Stimulated activated CD4-positive, alpha-beta T cell treated with anti-CD3 and anti-CD28 coated beads, Interleukin-2, amount 100 ng/mL, for 4 hours (primary cell): ENCODE results near the gene GTF3C5.
"Not testable (repeated sequence)": the region's sequence is repeated elsewhere in the genome, so short reads cannot be mapped to it uniquely, and the experiment has no call there.

Source experiments
- DNase-seq: peaks from one replicate; pipeline ENCODE4 v3.0.0-alpha.2; 2020; ENCODE audit warnings: low read depth

Gene GTF3C5

GRCh38 chr9:133071484-133072150 lies 40.8 kb downstream of the GTF3C5 start:
- no peak for DNase-seq

GRCh38 chr9:133072210-133072609 lies 41.4 kb downstream of the GTF3C5 start:
- DNase-seq = not testable (repeated sequence)

- DNase-seq = no peak
Measured at GRCh38 chr9:133073086-133074014, 42.6 kb downstream of the GTF3C5 start.

GRCh38 chr9:133074111-133074651 lies 43.4 kb downstream of the GTF3C5 start:
- DNase-seq = no peak

GRCh38 chr9:133075925-133076630 lies 45.3 kb downstream of the GTF3C5 start:
- no peak for DNase-seq

GRCh38 chr9:133076691-133077090 lies 45.9 kb downstream of the GTF3C5 start:
- DNase-seq = no peak

- DNase-seq = no peak
Measured at GRCh38 chr9:133078486-133078885, 47.7 kb downstream of the GTF3C5 start.

- no peak for DNase-seq
Measured at GRCh38 chr9:133080161-133080560, 49.4 kb downstream of the GTF3C5 start.

GRCh38 chr9:133080786-133081779 lies 50.3 kb downstream of the GTF3C5 start:
- not testable (repeated sequence) for DNase-seq

GRCh38 chr9:133081957-133082644 lies 51.3 kb downstream of the GTF3C5 start:
- not testable (repeated sequence) for DNase-seq

GRCh38 chr9:133083688-133084087 lies 52.9 kb downstream of the GTF3C5 start:
- DNase-seq = not testable (repeated sequence)

GRCh38 chr9:133086212-133086860 lies 55.5 kb downstream of the GTF3C5 start:
- DNase-seq = not testable (repeated sequence)

GRCh38 chr9:133086894-133087293 lies 56.1 kb downstream of the GTF3C5 start:
- DNase-seq = no peak

GRCh38 chr9:133087429-133088145 lies 56.8 kb downstream of the GTF3C5 start:
- no peak for DNase-seq

GRCh38 chr9:133088146-133088750 lies 57.5 kb downstream of the GTF3C5 start:
- no peak for DNase-seq

GRCh38 chr9:133088756-133089155 lies 58.0 kb downstream of the GTF3C5 start:
- no peak for DNase-seq

- DNase-seq = no peak
Measured at GRCh38 chr9:133089271-133089671, 58.5 kb downstream of the GTF3C5 start.

- DNase-seq = no peak
Measured at GRCh38 chr9:133090187-133090586, 59.4 kb downstream of the GTF3C5 start.
